ENCODE measurements around the gene CLEC18B.

GRCh38 chr16:74448990-74449389, 27.7 kb upstream of the CLEC18B start:
- no peak for TF ChIP-seq CREB1 (IDR thresholded peaks at IDR 0.05; ENCODE audit: low read depth)
- no peak for TF ChIP-seq RAD21 (IDR thresholded peaks at IDR 0.05; ENCODE audit: low read depth)
- no peak for TF ChIP-seq YY1 (IDR thresholded peaks at IDR 0.05; ENCODE audit: low read depth)
- TF ChIP-seq EP300 (IDR thresholded peaks at IDR 0.05; ENCODE audit: borderline replicate concordance), result no peak
- TF ChIP-seq CEBPB (IDR thresholded peaks at IDR 0.05), result no peak
- no peak for TF ChIP-seq REST (IDR thresholded peaks at IDR 0.05; ENCODE audit: low read depth)
- no peak for TF ChIP-seq TEAD4 (IDR thresholded peaks at IDR 0.05)
- no peak for TF ChIP-seq FOXM1 (IDR thresholded peaks at IDR 0.05; ENCODE audit: borderline replicate concordance, low read depth)
- TF ChIP-seq NFIC (IDR thresholded peaks at IDR 0.05), result no peak
- TF ChIP-seq TCF12 (IDR thresholded peaks at IDR 0.05; ENCODE audit: low read depth), result no peak
- TF ChIP-seq ZBTB7A (IDR thresholded peaks at IDR 0.05; ENCODE audit: low read depth), result no peak

All from Ishikawa (cell line).